ENCODE measurements around the gene PDE8A.
"Not testable (repeated sequence)": the region's sequence is repeated elsewhere in the genome, so short reads cannot be mapped to it uniquely, and the experiment has no call there.

The PDE8A gene

GRCh38 chr15:85011724-85012123, 30.1 kb downstream of the PDE8A start:
- ATAC-seq: not testable (repeated sequence)

- no peak for ATAC-seq
These were observed 32.1 kb downstream of the PDE8A start for GRCh38 chr15:85013785-85014184.

- no peak for ATAC-seq
These were observed 33.3 kb downstream of the PDE8A start for GRCh38 chr15:85014932-85015331.

GRCh38 chr15:85016275-85016674, 34.6 kb downstream of the PDE8A start:
- no peak for ATAC-seq

- peak; percentile 33 to 39 for ATAC-seq
These were observed 38.3 kb downstream of the PDE8A start for GRCh38 chr15:85019815-85020590.

GRCh38 chr15:85021409-85021808, 39.8 kb downstream of the PDE8A start:
- ATAC-seq: no peak

- ATAC-seq: no peak
These were observed 41.3 kb downstream of the PDE8A start for GRCh38 chr15:85022860-85023403.

- ATAC-seq: no peak
These were observed 42.3 kb downstream of the PDE8A start for GRCh38 chr15:85024003-85024402.

GRCh38 chr15:85024509-85025336, 43.1 kb downstream of the PDE8A start:
- peak; percentile 78 to 85 for ATAC-seq

- ATAC-seq: no peak
These were observed 44.0 kb downstream of the PDE8A start for GRCh38 chr15:85025516-85026251.

GRCh38 chr15:85026304-85027032, 44.8 kb downstream of the PDE8A start:
- ATAC-seq: no peak

- ATAC-seq: no peak
These were observed 45.4 kb downstream of the PDE8A start for GRCh38 chr15:85027033-85027380.

GRCh38 chr15:85027421-85027820, 45.8 kb downstream of the PDE8A start:
- ATAC-seq: no peak

- no peak for ATAC-seq
These were observed 46.8 kb downstream of the PDE8A start for GRCh38 chr15:85028416-85028815.

- no peak for ATAC-seq
These were observed 47.6 kb downstream of the PDE8A start for GRCh38 chr15:85029221-85029620.

- peak; percentile 51 to 52 for ATAC-seq
These were observed 48.8 kb downstream of the PDE8A start for GRCh38 chr15:85030301-85030929.

- peak; percentile 56 for ATAC-seq
These were observed 49.7 kb downstream of the PDE8A start for GRCh38 chr15:85031086-85031943.

GRCh38 chr15:85031944-85032558, 50.4 kb downstream of the PDE8A start:
- ATAC-seq: peak in 1 of 2 donors; percentile 19

GRCh38 chr15:85033148-85033547, 51.5 kb downstream of the PDE8A start:
- ATAC-seq: no peak

GRCh38 chr15:85034276-85034675, 52.6 kb downstream of the PDE8A start:
- ATAC-seq: no peak
